Effector CD8-positive, alpha-beta T cell (primary cell): ENCODE results near the gene CD164L2.

ENCODE experiments used
- DNase-seq: peaks from one replicate; lab custom pipeline; 2025; lab: John Stamatoyannopoulos, UW

CD164L2 gene

GRCh38 chr1:27363766-27364695, 19.1 kb downstream of the CD164L2 start:
- no peak for DNase-seq

- no peak for DNase-seq
Observed at GRCh38 chr1:27361553-27361952, 21.6 kb downstream of the CD164L2 start.

GRCh38 chr1:27361044-27361402, 22.1 kb downstream of the CD164L2 start:
- no peak for DNase-seq

GRCh38 chr1:27360159-27361043, 22.7 kb downstream of the CD164L2 start:
- peak; percentile 44 for DNase-seq

GRCh38 chr1:27359822-27360158, 23.3 kb downstream of the CD164L2 start:
- DNase-seq, result no peak

- DNase-seq, result no peak
Observed at GRCh38 chr1:27358928-27359313, 24.2 kb downstream of the CD164L2 start.

- DNase-seq, result no peak
Observed at GRCh38 chr1:27358038-27358927, 24.9 kb downstream of the CD164L2 start.

- DNase-seq, result peak; percentile 73
Observed at GRCh38 chr1:27357281-27358037, 25.7 kb downstream of the CD164L2 start.

GRCh38 chr1:27356619-27357280, 26.4 kb downstream of the CD164L2 start:
- no peak for DNase-seq

GRCh38 chr1:27356277-27356618, 26.9 kb downstream of the CD164L2 start:
- DNase-seq, result no peak

- no peak for DNase-seq
Observed at GRCh38 chr1:27355683-27356082, 27.4 kb downstream of the CD164L2 start.

GRCh38 chr1:27353629-27354028, 29.5 kb downstream of the CD164L2 start:
- DNase-seq, result no peak

GRCh38 chr1:27353166-27353565, 30.0 kb downstream of the CD164L2 start:
- no peak for DNase-seq

GRCh38 chr1:27351541-27352107, 31.5 kb downstream of the CD164L2 start:
- DNase-seq, result no peak

GRCh38 chr1:27350663-27351540, 32.2 kb downstream of the CD164L2 start:
- DNase-seq, result no peak

GRCh38 chr1:27349784-27350662, 33.1 kb downstream of the CD164L2 start:
- DNase-seq, result no peak

GRCh38 chr1:27348861-27349783, 34.0 kb downstream of the CD164L2 start:
- peak; percentile 20 for DNase-seq
